ENCODE data around the gene STK11.

DNA sequence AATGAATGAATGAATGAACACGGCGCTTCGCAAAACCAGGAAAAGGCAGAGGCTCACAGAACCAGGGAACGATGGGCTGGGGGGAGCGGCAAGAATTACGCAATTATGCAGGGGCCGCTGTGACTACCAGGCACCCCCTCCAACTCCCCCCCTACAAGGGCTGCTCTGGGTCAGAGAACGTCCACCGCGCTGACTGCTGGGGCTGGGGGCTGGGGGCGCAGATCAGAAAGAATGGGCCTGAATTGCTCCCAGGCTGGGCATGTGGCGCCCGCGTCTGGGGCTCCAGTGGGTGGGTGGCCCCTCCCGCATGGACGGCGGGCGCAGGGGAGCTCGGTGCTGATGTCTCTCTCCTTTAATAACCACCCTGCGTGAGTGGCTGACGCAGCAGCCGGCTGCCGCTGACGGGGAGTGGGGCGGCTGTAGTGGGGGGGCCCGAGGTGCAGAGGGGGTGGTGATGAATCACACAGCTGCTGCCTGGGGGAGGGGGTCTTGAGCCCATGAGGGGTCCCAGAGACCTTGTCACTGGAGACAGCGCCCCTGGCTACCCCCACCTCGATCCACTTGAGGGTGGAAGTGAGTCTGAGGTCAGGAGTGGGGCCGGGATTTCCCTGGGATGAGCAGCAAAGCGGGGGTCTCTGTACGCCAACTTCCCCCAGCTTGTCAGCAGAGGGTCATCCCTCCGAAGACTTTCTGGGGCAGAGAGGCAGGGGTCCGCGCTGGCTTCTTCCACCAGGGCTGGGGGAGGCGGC is 62.1 kb downstream of the STK11 start:
- TF ChIP-seq, protein P1, sequence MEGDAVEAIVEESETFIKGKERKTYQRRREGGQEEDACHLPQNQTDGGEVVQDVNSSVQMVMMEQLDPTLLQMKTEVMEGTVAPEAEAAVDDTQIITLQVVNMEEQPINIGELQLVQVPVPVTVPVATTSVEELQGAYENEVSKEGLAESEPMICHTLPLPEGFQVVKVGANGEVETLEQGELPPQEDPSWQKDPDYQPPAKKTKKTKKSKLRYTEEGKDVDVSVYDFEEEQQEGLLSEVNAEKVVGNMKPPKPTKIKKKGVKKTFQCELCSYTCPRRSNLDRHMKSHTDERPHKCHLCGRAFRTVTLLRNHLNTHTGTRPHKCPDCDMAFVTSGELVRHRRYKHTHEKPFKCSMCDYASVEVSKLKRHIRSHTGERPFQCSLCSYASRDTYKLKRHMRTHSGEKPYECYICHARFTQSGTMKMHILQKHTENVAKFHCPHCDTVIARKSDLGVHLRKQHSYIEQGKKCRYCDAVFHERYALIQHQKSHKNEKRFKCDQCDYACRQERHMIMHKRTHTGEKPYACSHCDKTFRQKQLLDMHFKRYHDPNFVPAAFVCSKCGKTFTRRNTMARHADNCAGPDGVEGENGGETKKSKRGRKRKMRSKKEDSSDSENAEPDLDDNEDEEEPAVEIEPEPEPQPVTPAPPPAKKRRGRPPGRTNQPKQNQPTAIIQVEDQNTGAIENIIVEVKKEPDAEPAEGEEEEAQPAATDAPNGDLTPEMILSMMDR (conservative IDR thresholded peaks at IDR 0.05), result no peak
- TF ChIP-seq EZH2 (IDR thresholded peaks at IDR 0.05; ENCODE audit: low read depth), result no peak

Data from PC-9 (cell line).